Lower lobe of right lung (tissue), 2 donors: Measurements from ENCODE around the gene TMEM269. TPM values are rescaled to one million over a fixed set of nuclear protein-coding genes. Genes with fewer than 3 reads are reported as not detected.

Experiments
- ATAC-seq, 2 donors: fragments of 200-7000 bp; cut with Tn5 transposase; one replicate each; pipeline ENCODE4 v1.9.1; 2020 to 2022; ENCODE audit warnings: mild to moderate bottlenecking in 2 of 2, moderate library complexity in 2 of 2
- DNase-seq: peaks from one replicate; pipeline ENCODE4 v3.0.0-alpha.2; 2020
- H3K27ac ChIP-seq: fragments of 200-600 bp; one replicate; pipeline ENCODE4 v1.8.0; 2022
- H3K27me3 ChIP-seq: fragments of 200-600 bp; one replicate; pipeline ENCODE4 v1.8.0; 2022; ENCODE audit warnings: low read depth
- H3K36me3 ChIP-seq: fragments of 200-600 bp; one replicate; pipeline ENCODE4 v1.8.0; 2022; ENCODE audit warnings: mild to moderate bottlenecking
- H3K4me1 ChIP-seq: fragments of 200-600 bp; one replicate; pipeline ENCODE4 v1.8.0; 2022
- H3K4me3 ChIP-seq: fragments of 200-600 bp; one replicate; pipeline ENCODE4 v1.8.0; 2022; ENCODE audit warnings: mild to moderate bottlenecking
- H3K9me3 ChIP-seq: fragments of 200-600 bp; one replicate; pipeline ENCODE4 v1.8.0; 2022
- CTCF ChIP-seq: fragments of 200-600 bp; IDR thresholded peaks from one replicate; pipeline ENCODE4 v1.8.0; 2022; ENCODE audit warnings: antibody characterized with exemption, mild to moderate bottlenecking
- intact Hi-C: fragments of 100-400 bp; cut with DNase I; formaldehyde crosslinking; loops from one replicate; pipeline ENCODE4 v1.11.0; 2022
- total RNA-seq: library from RNA; stranded (reverse); fragmentation: NEBNext Ultra II Directional; extraction: Animal tissue kit (Norgen Biotek cat#: 25700); gene quantifications from one replicate; pipeline ENCODE4 v1.2.1, GENCODE V29; 2021
- donor health status: DM: no; HTN: yes; CAD: no; lungs with severe emphysema.

TMEM269 gene
- total RNA-seq, 1 donor from 2014 or later: not detected

DNA sequence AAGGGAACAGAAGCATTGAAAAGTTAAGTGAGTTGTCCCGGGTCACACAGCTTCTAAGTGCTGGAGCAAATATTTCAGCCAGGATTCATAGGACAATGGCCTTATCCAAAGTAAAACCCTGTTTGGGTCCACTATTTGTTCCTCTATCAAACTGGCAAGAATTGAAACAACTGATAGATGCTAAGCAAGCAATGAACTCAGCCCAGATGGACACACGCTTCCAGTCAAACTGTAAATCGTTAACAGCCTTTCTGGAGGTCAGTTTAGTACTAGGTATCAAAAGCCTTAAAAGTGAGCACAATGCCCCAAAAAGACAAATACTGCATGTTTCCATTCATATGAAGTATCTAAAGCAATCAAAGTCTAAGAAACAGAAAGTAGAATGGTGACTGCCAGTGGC lies 33.2 kb downstream of the TMEM269 start:
- Histone ChIP-seq H3K9me3 (no peaks in the 10 kb centered on the region), H3K36me3 (no peaks in the 10 kb centered on the region), H3K4me3 (peak overlapping the region; percentile 72), H3K4me1 (peaks cover 23% of the 10 kb centered on the region), H3K27me3 (no peaks in the 10 kb centered on the region), H3K27ac (no peak overlapping the region)
- DNase-seq (no peak), ATAC-seq (no peak)
- no peak for TF ChIP-seq CTCF
- intact Hi-C loops: no loop called here

GRCh38 chr1:42820813-42821212 lies 36.0 kb downstream of the TMEM269 start:
- ATAC-seq: no peak
- Histone ChIP-seq H3K27me3 (no peaks in the 10 kb centered on the region), H3K27ac (no peak overlapping the region), H3K4me1 (peaks cover 23% of the 10 kb centered on the region), H3K36me3 (no peaks in the 10 kb centered on the region), H3K4me3 (no peak overlapping the region), H3K9me3 (no peaks in the 10 kb centered on the region)
- DNase-seq: no peak
- TF ChIP-seq CTCF: no peak
- intact Hi-C loops: no loop called here

DNA sequence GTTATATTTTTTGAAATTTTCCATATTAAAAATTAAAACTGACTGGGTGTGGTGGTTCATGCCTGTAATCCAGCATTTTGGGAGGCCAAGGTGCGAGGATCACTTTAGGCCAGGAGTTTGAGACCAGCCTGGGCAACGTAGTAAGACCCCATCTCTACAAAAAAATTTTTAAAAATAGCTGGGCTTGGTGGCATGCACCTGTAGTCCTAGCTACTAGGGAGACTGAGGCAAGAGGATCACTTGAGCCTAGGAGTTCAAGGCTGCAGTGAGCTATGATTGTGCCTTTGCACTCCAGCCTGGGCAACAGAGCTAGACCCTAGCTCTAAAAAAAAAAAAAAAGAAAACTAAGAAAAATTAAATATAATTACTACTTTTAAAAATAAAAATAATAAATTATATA lies 36.9 kb downstream of the TMEM269 start:
- H3K36me3 ChIP-seq: no peaks in the 10 kb centered on the region
- no peaks in the 10 kb centered on the region for H3K27me3 ChIP-seq
- DNase-seq (no peak), ATAC-seq (no peak)
- no peaks in the 10 kb centered on the region for H3K9me3 ChIP-seq
- H3K4me3 ChIP-seq: no peak overlapping the region
- intact Hi-C loops: no loop called here
- H3K4me1 ChIP-seq: peaks cover 15% of the 10 kb centered on the region
- no peak overlapping the region for H3K27ac ChIP-seq
- TF ChIP-seq CTCF: no peak

DNA sequence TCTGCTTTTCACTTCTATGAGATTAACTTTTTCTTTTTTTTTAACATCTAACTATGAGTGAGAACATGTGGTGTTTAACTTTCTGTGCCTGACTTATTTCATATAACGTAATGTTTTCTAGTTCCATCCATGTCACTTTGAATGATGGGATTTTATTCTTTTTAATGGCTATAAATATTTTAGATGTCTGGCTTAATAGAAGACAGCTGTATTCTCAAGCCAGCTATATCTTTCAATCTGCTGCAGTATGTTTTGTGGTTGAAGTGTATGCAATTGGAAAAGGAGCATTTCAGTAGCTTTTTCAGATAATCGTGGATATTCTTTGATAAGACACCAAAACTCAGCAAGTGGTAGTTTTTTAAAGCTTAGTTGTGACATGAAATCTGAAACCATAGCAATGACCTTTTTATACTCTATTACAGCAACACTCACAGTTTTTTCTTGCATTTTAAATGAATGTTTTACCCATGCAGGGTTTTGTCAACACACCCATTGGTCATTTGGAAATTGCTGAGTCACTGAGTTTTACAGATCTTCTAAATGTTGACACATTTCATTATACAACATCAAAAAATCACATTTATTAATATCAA lies 38.1 kb downstream of the TMEM269 start:
- no peak for TF ChIP-seq CTCF
- Histone ChIP-seq H3K9me3 (no peaks in the 10 kb centered on the region), H3K36me3 (no peaks in the 10 kb centered on the region), H3K27me3 (no peaks in the 10 kb centered on the region), H3K4me1 (peaks cover 15% of the 10 kb centered on the region), H3K27ac (no peak overlapping the region), H3K4me3 (no peak overlapping the region)
- DNase-seq (no peak), ATAC-seq (no peak)
- intact Hi-C loops: no loop called here

- Histone ChIP-seq H3K27me3 (no peaks in the 10 kb centered on the region), H3K9me3 (no peaks in the 10 kb centered on the region), H3K4me1 (peaks cover 15% of the 10 kb centered on the region), H3K4me3 (no peak overlapping the region), H3K27ac (no peak overlapping the region), H3K36me3 (peaks cover 5% of the 10 kb centered on the region)
- intact Hi-C loops: no loop called here
- no peak for DNase-seq
- no peak for TF ChIP-seq CTCF
- ATAC-seq: no peak
Measured at GRCh38 chr1:42824481-42825035, 39.8 kb downstream of the TMEM269 start.
